ENCODE data around the gene ZNF195.

DNA sequence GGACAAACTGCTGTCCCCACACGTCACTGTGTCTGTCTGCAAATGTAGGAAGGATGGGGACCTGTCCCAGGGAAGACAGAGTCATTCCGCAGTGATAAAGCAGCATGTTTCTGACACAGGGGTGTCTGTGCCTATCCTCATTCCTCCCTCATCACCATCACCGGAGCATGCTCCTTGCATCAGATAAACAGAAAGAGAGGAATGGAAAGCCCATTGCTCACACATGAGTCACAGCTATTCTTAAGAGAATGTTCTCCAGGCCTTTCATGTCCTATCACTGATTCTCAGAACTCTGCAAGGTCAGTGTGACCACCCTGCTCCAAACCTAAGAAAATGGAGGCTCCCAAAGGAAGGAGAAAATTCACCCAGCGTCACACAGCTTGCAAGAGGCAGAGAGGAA lies 38.9 kb downstream of the ZNF195 start:
- no peak for TF ChIP-seq ELF4 (IDR thresholded peaks at IDR 0.05)
- no peak for TF ChIP-seq SP1 (IDR thresholded peaks at IDR 0.05)
- TF ChIP-seq, protein P1, sequence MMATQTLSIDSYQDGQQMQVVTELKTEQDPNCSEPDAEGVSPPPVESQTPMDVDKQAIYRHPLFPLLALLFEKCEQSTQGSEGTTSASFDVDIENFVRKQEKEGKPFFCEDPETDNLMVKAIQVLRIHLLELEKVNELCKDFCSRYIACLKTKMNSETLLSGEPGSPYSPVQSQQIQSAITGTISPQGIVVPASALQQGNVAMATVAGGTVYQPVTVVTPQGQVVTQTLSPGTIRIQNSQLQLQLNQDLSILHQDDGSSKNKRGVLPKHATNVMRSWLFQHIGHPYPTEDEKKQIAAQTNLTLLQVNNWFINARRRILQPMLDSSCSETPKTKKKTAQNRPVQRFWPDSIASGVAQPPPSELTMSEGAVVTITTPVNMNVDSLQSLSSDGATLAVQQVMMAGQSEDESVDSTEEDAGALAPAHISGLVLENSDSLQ (IDR thresholded peaks at IDR 0.05): no peak
- TF ChIP-seq FOXM1 (IDR thresholded peaks at IDR 0.05; ENCODE audit: borderline replicate concordance): no peak
- no peak for TF ChIP-seq TARDBP (IDR thresholded peaks at IDR 0.05)
- no peak for TF ChIP-seq FOXA1 (IDR thresholded peaks at IDR 0.05)
